GM21526 (cell line): ENCODE measurements around the gene MYL7.

Experiments
- ATAC-seq: cut with Tn5 transposase; IDR thresholded peaks from one replicate; pipeline ENCODE4 v1.9.1; 2021; ENCODE audit warnings: moderate library complexity; ENCODE audit not compliant: unreplicated experiment, low FRiP score

MYL7 gene

DNA sequence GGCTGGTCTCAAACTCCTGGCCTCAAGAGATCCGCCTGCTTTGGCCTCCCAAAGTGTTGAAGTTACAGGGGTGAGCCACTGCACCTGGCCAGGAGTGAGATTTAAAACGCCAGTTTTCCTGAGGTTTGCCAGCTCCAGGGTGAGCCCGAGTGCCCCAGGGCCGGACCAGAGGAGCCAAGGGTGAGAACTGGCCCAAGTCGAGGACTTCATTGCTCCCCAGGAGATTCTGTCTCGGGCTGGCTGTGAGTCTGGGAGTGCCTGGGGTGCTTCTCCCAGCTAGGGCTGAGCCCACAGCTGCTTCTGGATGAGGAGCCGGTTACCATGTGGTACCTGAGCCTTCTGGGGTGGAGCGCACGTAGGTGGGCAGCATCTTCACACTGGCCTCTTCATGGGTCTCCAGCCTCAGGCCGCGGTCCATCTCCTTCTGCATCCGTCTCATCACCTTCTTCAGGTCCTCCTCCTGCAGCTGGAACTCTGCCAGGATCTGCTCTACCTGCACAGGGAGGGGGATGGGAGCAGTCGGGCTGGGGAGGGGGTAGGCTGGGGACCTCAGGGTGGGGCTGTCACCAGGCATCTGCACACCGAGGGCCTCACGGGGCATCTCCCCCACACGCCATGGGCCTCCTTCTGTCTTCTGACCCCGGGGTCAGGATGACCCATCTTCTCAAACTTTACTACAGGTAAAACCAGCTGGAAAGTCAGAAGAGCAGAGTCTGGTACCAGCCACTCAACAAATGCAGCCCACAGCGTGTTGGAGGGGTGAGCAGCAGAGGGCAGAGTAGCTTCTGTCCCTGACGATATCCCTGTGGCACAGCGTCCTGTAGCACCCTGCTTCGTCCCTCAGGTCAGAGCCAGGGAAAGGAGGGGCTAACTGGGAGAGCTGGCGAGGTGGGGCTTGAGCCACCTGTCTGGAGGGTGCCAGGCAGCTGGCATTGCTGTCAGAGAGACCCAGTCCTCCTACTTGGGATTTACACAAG is 12.1 kb upstream of the MYL7 start:
- ATAC-seq = no peak

DNA sequence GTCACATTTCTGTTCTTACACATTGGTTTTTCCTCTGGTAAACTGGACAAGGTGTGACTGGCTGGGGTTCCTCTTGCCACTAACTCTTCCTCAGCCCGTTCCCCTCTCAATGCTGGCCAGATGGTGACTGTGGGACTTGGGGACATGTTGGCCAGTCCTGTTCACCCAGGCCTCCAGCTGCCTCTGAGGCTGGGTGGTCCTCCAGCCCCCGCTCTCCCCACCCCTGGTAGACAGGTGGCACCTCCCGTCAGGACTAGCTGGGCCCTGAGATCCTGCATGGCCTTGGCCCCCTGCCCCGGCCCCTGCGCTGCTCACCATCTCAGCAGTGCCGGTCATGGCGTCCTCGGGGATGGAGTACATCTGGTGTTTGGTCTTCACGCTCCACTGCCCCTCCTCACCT is 10.8 kb upstream of the MYL7 start:
- ATAC-seq = no peak

DNA sequence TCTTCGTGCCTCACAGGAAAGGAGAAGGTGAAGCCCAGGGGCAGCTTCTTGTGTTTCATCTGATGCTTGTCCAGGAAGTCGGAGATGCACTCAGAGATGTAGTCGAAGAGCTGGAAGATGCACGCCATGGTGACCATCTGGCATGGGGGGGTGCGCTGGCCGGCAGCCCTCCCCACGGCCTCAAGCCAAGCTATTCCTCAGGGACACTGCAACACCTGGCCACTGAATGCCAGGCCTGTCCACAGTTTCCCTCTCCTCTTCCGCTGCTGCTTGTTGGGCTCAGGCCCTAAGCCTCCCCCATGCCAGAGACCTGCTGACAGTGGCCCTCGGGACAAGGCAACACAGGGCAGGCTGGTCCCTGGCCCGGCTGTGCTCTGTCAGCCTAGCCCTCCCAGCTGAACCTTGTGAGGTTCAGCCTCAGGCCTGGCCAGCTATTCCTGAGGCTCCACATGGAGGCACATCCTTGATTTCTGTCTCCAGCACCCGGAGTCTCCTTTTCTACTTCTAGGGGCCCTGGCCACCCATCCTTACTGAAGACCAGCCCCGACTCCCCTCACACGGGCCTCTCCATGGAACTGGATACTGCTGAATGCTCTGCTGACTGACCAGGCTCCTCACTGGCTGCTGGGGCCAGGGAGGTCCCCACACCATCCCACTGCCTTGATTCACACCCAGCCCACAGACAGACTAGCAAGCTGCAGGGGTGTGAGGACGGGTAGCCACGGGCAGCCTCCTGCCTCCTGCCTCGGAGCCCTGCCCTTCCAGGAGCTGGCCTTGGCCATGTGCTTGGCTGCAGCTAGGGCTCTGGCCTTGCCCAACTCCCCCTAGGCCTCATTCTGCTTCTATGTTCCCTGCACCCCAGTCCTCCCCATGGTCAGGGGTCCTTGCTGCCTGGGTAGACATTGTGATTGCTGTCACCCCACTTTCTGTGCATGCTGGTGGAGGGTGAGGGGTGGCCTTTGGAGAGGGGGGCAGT is 10.1 kb upstream of the MYL7 start:
- ATAC-seq = no peak

GRCh38 chr7:44150466-44150832 is 9.3 kb upstream of the MYL7 start:
- no peak for ATAC-seq

- no peak for ATAC-seq
These were observed 8.7 kb upstream of the MYL7 start for GRCh38 chr7:44149571-44150465.

GRCh38 chr7:44148961-44149536 is 7.9 kb upstream of the MYL7 start:
- no peak for ATAC-seq

GRCh38 chr7:44148166-44148565 is 7.0 kb upstream of the MYL7 start:
- no peak for ATAC-seq

DNA sequence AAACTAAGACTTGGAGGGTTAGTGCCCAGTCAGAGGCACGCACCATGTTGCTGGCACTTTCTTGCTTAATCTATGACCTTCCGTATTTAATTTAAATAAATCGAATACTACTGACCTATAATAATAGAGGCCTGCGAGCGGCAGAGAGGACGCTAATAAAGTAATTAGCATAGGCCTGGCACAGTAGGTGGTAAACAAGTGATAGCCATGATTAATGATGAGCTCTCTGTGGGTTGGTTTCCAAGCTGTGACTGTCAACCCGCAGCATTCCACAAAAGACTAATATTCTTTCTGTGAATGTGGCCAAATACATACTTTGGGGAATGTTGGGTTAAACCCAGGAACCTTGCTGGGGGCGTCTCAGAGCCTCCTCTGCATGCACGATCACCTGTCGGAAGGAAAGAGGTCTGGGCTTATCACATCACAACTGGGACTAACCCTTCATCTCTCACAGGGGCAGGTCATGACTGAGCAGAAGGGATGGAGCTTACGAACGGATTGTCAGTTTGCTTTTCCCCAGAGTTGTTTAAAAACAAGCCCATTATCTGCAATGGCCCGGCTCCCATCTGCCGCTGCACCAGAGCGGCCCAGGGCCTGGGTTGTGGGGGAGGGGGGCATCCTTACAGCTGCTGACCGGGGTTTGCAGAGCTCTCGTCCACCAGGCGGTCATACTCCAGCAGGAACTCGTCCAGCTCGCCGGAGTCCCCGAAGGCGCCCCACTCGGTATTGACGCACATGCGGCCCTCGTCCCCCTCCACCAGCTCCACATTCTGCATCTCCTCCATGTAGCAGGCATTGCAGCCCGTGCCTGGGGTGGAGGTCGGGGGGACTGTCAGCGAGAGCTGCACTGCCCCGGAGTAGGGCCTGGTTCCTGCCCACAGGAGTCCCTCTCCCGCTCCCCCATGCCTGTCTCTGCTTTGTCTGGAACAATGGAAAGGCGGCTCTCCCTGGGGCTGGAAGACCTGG is 6.2 kb upstream of the MYL7 start:
- ATAC-seq = no peak

DNA sequence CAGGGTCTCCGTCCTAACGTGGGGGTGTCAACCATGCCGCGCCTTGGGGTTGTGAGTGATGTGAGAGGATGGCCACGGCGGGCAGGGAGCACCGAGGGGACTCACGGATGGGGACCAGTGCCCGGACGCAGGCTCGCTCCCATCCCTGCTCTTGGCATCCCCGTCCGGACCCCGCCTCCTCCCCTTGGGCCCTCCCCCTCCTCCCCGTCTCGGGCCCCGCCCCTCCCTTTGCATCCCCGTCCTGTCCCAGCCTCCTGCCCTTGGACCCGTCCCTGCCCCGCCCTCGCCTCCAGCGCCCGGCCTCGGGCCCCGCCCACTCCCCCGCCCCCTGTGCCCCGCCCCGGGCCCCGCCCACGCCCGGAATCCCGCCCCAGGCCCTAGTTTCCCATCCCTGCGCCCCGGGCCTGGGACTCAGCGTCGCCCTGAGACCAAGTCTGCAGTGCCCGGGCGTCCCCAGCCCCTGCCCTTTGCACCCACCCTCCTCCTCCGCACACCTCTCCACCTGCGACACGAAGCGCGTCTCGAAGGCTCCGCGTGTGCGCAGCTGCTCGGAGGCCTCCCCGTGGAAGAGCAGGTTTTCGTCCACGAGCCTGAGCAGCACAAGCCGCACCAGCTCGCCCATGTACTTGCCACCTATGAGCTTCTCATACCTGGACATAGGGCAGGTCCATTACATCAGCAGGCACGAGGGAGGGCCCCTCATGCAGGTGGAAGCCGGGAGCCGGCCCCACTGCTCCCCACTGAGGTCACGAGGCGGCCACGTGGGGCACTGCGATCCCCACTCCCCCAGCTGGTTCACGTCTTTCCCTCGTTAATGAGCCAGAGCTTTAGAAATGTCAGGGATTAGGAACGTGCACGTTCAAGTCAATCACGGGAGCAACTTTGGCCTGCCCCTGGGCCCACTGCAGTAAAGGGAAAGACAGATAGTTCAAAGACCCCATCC is 5.1 kb upstream of the MYL7 start:
- ATAC-seq = no peak

DNA sequence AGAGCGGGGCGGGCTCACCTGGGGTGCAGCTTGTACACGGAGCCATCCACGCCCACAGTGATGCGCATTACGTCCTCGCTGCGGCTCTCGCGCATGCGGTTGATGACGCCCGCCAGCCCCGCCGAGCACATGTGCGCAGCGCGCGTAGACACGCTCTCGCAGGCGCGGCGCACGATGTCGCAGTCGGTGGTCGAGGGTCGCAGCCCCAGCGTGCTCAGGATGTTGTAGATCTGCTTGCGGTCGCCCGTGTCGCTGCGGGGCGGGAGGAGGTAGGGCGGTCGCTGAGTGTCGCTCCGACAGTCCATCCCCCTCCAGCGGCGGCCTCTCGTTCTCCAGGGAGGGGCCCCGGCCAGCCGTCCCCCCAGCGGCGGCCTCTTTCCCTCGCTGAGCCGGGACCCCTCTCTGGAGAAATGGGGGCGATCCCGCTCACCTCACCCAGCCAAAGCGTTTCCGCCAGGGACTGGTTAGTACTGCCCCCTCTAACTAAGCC is 4.4 kb upstream of the MYL7 start:
- ATAC-seq = no peak

DNA sequence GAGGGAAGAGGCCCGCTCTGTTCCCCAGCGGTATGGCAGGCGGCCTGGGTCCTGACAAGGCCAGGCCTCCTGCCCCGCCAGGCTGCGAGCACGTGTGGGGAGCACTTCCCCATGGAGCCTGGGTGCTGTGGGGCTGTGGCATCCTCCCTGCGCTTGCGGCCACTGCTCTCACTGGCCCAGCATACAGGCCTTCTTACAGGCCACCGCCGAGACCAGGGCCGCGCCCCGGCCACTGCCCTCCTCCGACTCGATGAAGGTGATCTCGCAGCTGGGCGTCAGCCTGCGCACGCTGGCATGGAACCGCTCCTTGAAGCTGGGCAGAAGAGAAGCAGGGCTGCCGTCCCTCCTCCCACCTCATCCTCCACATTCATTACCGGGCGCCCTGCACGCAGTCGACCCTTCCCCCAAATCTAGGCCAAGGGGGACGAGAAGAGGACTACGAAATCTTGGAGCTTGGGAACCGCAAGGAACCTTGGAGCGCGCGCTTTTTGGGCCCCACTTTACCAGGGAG is 3.9 kb upstream of the MYL7 start:
- ATAC-seq = no peak

DNA sequence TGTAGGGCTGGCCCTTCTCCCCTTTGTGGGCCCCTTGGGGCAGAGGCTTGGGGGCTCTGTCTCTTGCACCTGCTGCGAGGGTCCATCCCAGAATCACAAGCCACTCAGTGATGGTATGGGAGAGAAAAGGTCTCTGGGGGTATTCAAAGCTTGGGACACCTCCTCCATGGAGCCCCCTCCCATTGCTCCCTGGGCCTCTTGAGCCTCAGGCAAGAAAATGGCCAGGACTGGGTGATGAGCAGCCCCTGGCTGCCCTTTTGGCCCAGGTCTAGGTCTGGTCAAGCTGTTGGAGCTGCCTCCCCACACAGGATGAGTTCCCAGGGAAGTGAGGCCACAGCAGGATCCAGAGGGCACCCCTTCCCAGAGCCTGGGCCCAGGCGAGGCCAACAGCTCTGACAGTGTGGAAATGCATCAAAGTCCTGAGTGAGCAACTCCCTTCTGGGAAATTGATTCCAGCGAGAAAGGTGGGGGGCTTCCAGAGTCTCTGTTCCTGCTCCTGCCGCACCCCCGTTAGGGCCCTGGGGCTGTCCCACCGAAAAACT is 3.4 kb upstream of the MYL7 start:
- no peak for ATAC-seq

DNA sequence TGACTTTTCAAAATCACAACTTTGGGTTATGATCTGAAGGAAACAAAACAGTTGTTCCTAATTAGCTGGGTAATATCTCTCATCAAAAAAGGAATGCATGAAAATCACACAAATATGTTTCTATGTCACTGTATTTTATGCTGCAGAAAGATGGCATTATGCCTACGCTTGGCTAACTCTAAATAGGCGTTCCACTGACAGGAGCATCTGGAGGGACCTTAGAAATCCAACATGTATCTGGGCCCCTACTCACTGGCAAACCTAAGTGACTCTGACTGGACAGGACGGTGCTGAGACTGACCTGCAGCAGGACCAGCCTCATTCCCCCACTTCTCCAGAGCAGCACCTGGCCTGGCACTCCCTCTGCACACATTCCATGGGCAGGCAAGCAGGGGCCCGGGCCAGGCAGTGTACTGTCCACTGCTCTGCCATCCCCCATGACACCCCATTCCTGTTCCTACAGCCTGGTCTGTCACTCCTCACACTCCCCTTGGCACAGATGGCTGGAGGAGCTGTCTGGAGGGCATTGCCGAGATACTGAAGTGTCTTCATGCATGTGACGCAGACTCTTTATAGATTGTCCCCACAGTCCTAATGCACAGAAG is 2.6 kb upstream of the MYL7 start:
- no peak for ATAC-seq

DNA sequence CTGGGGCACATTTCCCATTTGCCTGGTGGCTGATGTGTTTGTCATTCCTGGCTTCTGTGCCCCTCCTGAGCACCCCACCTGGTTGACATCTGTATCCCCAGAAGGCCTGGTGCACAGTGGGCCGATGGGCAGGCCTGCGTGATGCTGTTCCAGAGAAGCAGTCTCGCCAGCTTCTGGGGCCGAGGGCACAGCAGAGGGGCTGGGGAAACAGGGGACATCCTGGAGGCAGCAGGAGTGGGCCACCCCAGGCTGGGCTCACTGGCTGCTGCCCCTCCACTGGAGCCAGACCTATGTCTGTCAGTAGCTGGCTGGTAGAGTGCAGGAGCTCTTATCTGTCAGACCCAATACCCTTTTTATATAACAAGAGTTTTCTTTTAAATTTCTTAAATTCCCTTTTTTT is 896 bp upstream of the MYL7 start:
- no peak for ATAC-seq

DNA sequence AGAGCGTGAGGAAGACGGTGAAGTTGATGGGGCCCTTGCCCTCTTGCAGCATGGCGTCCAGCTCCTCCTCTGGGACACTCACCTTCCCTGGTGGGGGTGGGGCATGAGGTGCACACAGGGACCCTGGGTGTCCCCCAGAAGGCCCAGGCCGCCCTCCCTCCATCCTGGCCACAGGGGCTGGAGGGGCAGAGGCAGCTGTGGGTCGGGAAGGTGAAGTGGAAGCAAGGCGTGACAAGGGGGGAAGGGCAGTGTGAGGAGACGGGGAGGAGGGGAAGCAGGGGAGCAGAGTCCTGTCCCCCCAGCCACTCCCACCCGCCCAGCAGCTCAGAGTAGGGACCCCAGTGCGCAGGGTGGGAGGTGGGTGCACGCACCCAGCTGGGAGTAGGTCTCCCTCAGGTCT is 791 bp downstream of the MYL7 start:
- ATAC-seq = no peak

GRCh38 chr7:44139311-44140010 is 1.7 kb downstream of the MYL7 start:
- ATAC-seq = no peak
